GM13977 (cell line): ENCODE measurements around the gene PRSS50.
"Not testable (repeated sequence)": the region's sequence is repeated elsewhere in the genome, so short reads cannot be mapped to it uniquely, and the experiment has no call there.

ENCODE experiments used
- DNase-seq: peaks from one replicate; pipeline ENCODE4 v3.0.0; 2012; ENCODE audit warnings: low spot score
- in situ Hi-C: fragments of 300-500 bp; cut with MboI; formaldehyde crosslinking; loops from one replicate; pipeline ENCODE4 v1.12.0; 2022; ENCODE audit warnings: low sequenced_read_pairs, low pct_unique_long_range_greater_than_20kb, mixed read lengths, inconsistent platforms; ENCODE audit not compliant: unreplicated experiment
- TF ChIP-seq, protein P1 (sequence below): IDR thresholded peaks from 2 replicates; pipeline ENCODE4 v1.5.1; 2012; ENCODE audit warnings: mild to moderate bottlenecking, control low read depth; ENCODE audit not compliant: insufficient read depth; ENCODE audit errors: extremely low read depth, missing control alignments

PRSS50 gene

GRCh38 chr3:46717447-46718231 lies at the start of gene PRSS50:
TSS of gene PRSS50 (minus strand) at chr3:46717869. CDS start at chr3:46717824, 45 bp downstream.
- in situ Hi-C loops: loop anchor here (10.0 kb wide), 2 partner anchors 177 to 647 kb away; no protein-coding TSS in a partner anchor
- TF ChIP-seq, protein P1, sequence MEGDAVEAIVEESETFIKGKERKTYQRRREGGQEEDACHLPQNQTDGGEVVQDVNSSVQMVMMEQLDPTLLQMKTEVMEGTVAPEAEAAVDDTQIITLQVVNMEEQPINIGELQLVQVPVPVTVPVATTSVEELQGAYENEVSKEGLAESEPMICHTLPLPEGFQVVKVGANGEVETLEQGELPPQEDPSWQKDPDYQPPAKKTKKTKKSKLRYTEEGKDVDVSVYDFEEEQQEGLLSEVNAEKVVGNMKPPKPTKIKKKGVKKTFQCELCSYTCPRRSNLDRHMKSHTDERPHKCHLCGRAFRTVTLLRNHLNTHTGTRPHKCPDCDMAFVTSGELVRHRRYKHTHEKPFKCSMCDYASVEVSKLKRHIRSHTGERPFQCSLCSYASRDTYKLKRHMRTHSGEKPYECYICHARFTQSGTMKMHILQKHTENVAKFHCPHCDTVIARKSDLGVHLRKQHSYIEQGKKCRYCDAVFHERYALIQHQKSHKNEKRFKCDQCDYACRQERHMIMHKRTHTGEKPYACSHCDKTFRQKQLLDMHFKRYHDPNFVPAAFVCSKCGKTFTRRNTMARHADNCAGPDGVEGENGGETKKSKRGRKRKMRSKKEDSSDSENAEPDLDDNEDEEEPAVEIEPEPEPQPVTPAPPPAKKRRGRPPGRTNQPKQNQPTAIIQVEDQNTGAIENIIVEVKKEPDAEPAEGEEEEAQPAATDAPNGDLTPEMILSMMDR: peak; percentile 28
- DNase-seq: no peak

- in situ Hi-C loops: no loop called here
- TF ChIP-seq, protein P1: no peak
- no peak for DNase-seq
These were observed 46.5 kb upstream of the PRSS50 start for GRCh38 chr3:46764206-46764605.

GRCh38 chr3:46763178-46763577 lies 45.5 kb upstream of the PRSS50 start:
- in situ Hi-C loops: no loop called here
- no peak for DNase-seq

GRCh38 chr3:46759239-46760167 lies 41.8 kb upstream of the PRSS50 start:
- TF ChIP-seq, protein P1: no peak
- in situ Hi-C loops: no loop called here
- DNase-seq: no peak

More at GRCh38 chr3:46763178-46763577, 45.5 kb upstream of the PRSS50 start:
- TF ChIP-seq, protein P1: no peak

DNA sequence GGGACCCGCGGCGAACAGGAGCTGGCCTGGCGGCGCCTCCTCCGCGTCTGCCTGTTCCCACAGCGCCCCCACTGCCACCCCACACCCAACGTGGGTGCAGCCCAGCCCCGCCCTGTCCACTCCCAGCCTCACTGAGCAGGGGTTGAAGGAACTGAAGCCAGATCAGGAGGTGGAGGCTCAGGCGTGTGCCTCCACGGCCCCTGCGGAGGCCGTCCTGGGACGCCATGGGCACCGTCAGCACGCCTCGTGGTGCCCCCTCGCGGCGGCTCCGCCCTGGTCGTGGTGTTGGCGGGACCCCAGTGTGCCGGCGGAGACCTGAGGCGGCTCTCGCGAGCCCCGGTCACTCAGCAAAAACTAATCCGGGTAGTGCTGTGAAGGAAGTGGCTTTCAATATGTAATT lies 39.0 kb upstream of the PRSS50 start:
- in situ Hi-C loops: no loop called here
- DNase-seq: peak; percentile 6
- TF ChIP-seq, protein P1: no peak

DNA sequence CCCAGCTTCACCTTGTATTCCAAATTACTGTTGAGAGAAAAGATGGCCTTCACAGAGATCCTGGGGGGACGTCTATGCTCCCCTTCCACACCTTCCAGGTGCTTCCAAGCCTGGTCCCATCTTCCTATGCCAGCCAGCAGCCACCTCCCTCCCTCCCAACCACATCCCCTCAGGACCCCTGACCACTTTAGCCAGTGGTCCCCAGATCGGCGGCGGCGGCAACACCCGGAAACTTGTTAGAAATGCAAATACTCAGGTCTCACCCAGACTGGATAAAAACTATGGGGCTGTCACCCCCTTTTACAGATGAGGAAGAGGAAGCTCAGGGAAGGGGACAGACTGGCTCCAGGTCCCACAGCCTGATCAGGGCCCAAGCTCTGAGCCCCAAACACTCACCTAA lies 38.0 kb upstream of the PRSS50 start:
- in situ Hi-C loops: no loop called here
- TF ChIP-seq, protein P1: no peak
- DNase-seq: peak; percentile 5

GRCh38 chr3:46753127-46753526 lies 35.5 kb upstream of the PRSS50 start:
- in situ Hi-C loops: not testable (repeated sequence)

More at GRCh38 chr3:46753127-46753526, 35.5 kb upstream of the PRSS50 start:
- not testable (repeated sequence) for DNase-seq
